ENCODE results near the gene NDC80.

NDC80 gene

DNA sequence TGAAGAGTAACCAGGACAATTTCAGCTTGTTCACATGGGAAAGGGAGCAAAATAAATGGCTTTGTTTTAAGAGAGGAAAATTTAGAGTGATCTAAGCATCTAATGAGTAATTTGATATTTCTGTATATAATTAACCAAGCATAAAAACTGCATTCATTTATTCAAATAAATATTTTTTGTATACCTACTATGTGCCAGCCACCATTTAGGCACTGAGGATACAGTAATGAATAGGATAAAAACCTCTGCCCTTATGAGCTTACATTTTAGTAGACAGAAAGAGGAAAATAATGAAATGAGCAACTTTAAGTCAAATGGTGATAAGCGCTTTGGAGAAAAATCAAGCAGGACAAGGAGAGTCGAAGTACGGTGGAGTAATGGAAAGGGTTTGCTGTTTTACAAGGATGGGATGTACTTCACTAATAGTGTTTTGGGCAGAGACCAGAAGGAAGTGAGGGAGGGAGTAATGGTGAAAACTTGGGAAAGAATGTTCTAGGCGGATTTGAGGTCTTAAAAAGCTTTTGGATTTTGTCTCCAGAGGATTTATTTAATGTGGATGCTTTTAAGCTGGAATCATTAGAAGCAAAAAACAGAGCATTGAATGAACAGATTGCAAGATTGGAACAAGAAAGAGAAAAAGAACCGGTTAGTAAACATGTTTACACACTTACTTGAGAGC lies 17.4 kb downstream of the NDC80 start:
- Histone ChIP-seq H3K4me3 (ENCODE audit: low read length) (no peak overlapping the region), H3K4me1 (ENCODE audit: insufficient read depth, low read length) (no peaks in the 10 kb centered on the region; the same call in 1 of the 2 replicates), H3K27me3 (ENCODE audit: insufficient read depth, low read length) (no peaks in the 10 kb centered on the region), H3K27ac (ENCODE audit: low read depth, low read length) (no peak overlapping the region), H3K9ac (ENCODE audit: low read depth, low read length) (no peak overlapping the region), H3K9me3 (ENCODE audit: insufficient read depth, low read depth, low read length) (no peaks in the 10 kb centered on the region), H3K36me3 (ENCODE audit: insufficient read depth, low read length) (peaks cover 97% of the 10 kb centered on the region)
- WGBS, result 94% methylated on average over 5 of the region's 5 CpGs

DNA sequence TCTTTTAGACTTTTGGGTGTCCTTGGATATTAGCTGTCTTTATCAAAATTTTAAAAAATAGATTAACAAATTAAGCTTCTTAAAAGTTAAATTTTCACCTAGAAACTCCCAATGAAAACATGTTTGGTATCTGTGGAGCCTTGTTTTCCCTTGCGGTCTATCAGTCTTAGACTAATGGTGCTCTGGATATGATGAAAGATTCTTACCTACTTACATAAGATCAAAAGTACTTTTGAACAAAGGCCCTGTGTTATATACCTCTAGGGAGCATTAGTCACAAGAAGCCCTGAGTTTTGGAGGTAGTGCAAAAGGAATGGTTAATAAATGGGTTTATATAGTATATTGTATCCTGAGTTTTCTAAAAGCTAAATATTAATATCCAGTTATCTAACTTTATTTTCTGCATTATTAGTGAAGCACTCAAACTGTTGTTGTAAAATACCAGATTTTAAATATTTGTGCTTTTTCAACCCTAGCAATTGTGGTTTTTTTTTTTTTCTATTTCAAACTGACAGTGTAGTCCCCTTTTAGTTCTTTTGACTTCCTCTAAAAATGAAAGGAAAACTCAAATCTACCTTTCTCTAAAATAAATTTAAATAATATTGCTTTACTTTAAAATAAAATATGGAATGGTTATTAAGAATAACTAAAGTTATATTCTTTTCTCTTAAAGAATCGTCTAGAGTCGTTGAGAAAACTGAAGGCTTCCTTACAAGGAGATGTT lies 18.1 kb downstream of the NDC80 start:
- Histone ChIP-seq H3K4me1 (ENCODE audit: insufficient read depth, low read length) (no peaks in the 10 kb centered on the region; the same call in 1 of the 2 replicates), H3K4me3 (ENCODE audit: low read length) (no peak overlapping the region), H3K27ac (ENCODE audit: low read depth, low read length) (no peak overlapping the region), H3K36me3 (ENCODE audit: insufficient read depth, low read length) (peaks cover 99% of the 10 kb centered on the region), H3K9ac (ENCODE audit: low read depth, low read length) (no peak overlapping the region), H3K9me3 (ENCODE audit: insufficient read depth, low read depth, low read length) (no peaks in the 10 kb centered on the region), H3K27me3 (ENCODE audit: insufficient read depth, low read length) (no peaks in the 10 kb centered on the region)
- 94% methylated on average over 2 of the region's 3 CpGs for WGBS

DNA sequence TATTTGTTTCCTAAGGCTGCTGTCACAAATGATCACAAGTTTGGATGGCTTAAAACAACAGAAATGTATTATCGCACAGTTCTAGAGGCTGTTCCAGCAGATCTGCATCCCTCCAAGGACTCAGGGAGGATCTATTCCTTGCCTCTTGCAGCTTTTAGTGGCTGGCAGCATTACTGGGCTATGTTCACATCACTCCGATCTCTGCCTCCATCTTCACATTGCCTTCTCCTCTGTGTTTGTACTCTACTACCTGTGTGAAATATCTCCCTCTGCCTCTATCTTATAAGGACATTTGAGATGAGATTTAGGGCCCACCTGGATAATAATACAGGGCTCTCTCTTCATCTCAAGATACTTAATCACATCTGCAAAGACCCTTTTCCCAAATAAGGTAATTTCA lies 18.9 kb downstream of the NDC80 start:
- no peaks in the 10 kb centered on the region for H3K27me3 ChIP-seq (ENCODE audit: insufficient read depth, low read length)
- H3K9ac ChIP-seq (ENCODE audit: low read depth, low read length), result no peak overlapping the region
- H3K4me1 ChIP-seq (ENCODE audit: insufficient read depth, low read length), result no peaks in the 10 kb centered on the region; the same call in 1 of the 2 replicates
- WGBS, result 98% methylated on average over 2 of the region's 2 CpGs
- H3K9me3 ChIP-seq (ENCODE audit: insufficient read depth, low read depth, low read length), result no peaks in the 10 kb centered on the region
- peaks cover 99% of the 10 kb centered on the region for H3K36me3 ChIP-seq (ENCODE audit: insufficient read depth, low read length)
- H3K27ac ChIP-seq (ENCODE audit: low read depth, low read length), result no peak overlapping the region
- no peak overlapping the region for H3K4me3 ChIP-seq (ENCODE audit: low read length)

DNA sequence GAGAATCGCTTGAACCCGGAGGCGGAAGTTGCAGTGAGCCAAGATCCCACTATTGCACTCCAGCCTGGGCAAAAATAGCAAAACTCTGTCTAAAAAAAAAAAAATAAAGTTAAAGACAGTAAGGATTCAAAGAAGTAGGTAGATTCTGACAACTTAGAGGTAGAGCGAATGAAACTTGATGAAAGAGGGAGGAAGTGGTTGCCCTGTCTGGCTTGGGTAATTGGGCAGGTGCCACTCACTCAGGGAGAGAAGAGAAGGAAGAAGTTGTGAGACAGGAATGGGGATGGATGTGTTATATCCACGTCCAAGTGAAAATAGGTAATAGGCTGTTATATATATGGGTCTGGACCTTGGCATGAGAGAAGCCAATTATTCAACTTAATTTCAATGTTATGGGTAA lies 26.3 kb downstream of the NDC80 start:
- no peak overlapping the region for H3K4me3 ChIP-seq (ENCODE audit: low read length)
- H3K27me3 ChIP-seq (ENCODE audit: insufficient read depth, low read length), result no peaks in the 10 kb centered on the region
- no peak overlapping the region for H3K9ac ChIP-seq (ENCODE audit: low read depth, low read length)
- peaks cover 88% of the 10 kb centered on the region for H3K36me3 ChIP-seq (ENCODE audit: insufficient read depth, low read length)
- WGBS, result 96% methylated on average over 5 of the region's 5 CpGs
- H3K9me3 ChIP-seq (ENCODE audit: insufficient read depth, low read depth, low read length), result 0 out of 2 replicates have a peak, but pooled peaks cover 4% of the 10 kb centered on the region
- H3K27ac ChIP-seq (ENCODE audit: low read depth, low read length), result no peak overlapping the region
- no peaks in the 10 kb centered on the region; the same call in 1 of the 2 replicates for H3K4me1 ChIP-seq (ENCODE audit: insufficient read depth, low read length)

DNA sequence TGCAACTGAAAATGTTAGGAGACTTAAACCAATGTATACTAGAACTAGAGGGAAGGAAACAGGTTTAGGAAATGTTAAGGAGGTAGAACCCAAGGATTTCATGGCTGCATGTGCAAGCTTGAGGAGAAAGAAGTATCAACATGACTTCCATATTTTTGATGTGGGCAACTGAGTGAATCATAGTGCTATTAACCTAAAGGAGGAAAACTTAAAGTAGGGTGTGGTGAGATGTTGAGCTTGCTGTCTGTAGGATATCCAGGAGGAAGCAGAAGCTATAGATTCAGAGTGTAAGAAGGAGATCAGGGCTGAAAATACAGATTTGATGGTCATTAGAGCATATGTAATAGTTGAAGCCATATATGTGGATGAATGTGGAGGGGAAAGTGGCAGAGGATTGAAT lies 31.5 kb downstream of the NDC80 start:
- Histone ChIP-seq H3K36me3 (ENCODE audit: insufficient read depth, low read length) (peaks cover 96% of the 10 kb centered on the region), H3K4me1 (ENCODE audit: insufficient read depth, low read length) (no peaks in the 10 kb centered on the region), H3K27me3 (ENCODE audit: insufficient read depth, low read length) (no peaks in the 10 kb centered on the region), H3K4me3 (ENCODE audit: low read length) (no peak overlapping the region), H3K27ac (ENCODE audit: low read depth, low read length) (no peak overlapping the region), H3K9ac (ENCODE audit: low read depth, low read length) (no peak overlapping the region), H3K9me3 (ENCODE audit: insufficient read depth, low read depth, low read length) (no peaks in the 10 kb centered on the region)

DNA sequence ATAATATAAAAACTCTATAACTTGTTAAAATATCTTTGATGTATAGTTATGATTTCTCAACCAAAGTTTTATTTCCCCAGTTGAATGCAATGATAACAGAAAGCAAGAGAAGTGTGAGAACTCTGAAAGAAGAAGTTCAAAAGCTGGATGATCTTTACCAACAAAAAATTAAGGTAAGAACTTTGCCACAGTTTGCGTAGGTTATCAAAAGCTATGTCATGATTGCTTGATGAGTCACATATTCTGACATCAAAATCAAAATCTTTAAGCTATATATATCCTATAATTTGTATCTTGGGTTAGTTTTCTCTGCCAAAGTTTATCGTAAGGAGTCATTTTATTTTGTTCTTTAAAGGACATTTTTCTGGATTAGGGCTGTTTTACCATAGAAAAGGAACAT lies 35.0 kb downstream of the NDC80 start:
- H3K36me3 ChIP-seq (ENCODE audit: insufficient read depth, low read length), result peaks cover 96% of the 10 kb centered on the region
- no peaks in the 10 kb centered on the region for H3K27me3 ChIP-seq (ENCODE audit: insufficient read depth, low read length)
- H3K9me3 ChIP-seq (ENCODE audit: insufficient read depth, low read depth, low read length), result no peaks in the 10 kb centered on the region
- no peak overlapping the region for H3K4me3 ChIP-seq (ENCODE audit: low read length)
- no peaks in the 10 kb centered on the region for H3K4me1 ChIP-seq (ENCODE audit: insufficient read depth, low read length)
- H3K27ac ChIP-seq (ENCODE audit: low read depth, low read length), result no peak overlapping the region
- H3K9ac ChIP-seq (ENCODE audit: low read depth, low read length), result no peak overlapping the region
- 100% methylated on average over 1 of the region's 2 CpGs for WGBS

DNA sequence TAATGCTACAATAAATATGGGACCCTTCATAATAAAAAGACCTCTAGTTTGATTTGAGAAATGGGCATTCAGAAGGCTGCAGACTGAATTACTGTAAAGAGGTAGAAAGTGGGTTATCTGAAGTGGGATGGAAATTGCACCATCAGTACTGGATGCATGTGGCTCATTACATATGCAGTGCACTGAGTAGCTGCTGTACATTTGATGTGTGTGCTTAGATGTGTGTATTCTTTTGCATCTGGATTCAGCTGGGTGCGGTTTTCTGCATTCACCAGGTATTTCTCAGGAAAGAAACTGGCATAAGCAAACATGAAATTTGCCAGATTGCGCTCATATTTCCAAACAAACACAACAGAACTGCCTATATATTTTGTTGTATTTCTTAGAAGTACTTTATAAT lies 38.2 kb downstream of the NDC80 start:
- no peaks in the 10 kb centered on the region for H3K27me3 ChIP-seq (ENCODE audit: insufficient read depth, low read length)
- no peak overlapping the region for H3K9ac ChIP-seq (ENCODE audit: low read depth, low read length)
- no peak overlapping the region for H3K27ac ChIP-seq (ENCODE audit: low read depth, low read length)
- H3K4me3 ChIP-seq (ENCODE audit: low read length), result no peak overlapping the region
- 86% methylated on average over 1 of the region's 2 CpGs for WGBS
- H3K9me3 ChIP-seq (ENCODE audit: insufficient read depth, low read depth, low read length), result no peaks in the 10 kb centered on the region
- no peaks in the 10 kb centered on the region for H3K4me1 ChIP-seq (ENCODE audit: insufficient read depth, low read length)
- peaks cover 93% of the 10 kb centered on the region for H3K36me3 ChIP-seq (ENCODE audit: insufficient read depth, low read length)

DNA sequence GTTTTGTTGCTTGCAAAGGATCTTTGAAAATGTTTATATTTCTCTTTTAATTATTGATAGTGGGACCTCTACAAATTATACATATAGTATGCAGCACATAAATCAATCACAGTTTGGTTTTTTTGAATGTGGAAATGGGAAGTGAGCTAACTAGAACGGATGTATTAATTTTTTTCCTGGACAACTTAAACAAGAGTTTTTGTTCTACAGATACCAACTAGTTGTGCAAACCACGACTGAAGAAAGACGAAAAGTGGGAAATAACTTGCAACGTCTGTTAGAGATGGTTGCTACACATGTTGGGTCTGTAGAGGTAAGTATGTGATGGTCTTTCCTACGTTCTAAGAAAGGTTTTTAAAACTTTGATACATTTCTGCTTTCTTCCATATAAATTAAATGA lies 39.2 kb downstream of the NDC80 start:
- Histone ChIP-seq H3K4me3 (ENCODE audit: low read length) (no peak overlapping the region), H3K4me1 (ENCODE audit: insufficient read depth, low read length) (no peaks in the 10 kb centered on the region), H3K9ac (ENCODE audit: low read depth, low read length) (no peak overlapping the region), H3K9me3 (ENCODE audit: insufficient read depth, low read depth, low read length) (no peaks in the 10 kb centered on the region), H3K27me3 (ENCODE audit: insufficient read depth, low read length) (no peaks in the 10 kb centered on the region), H3K36me3 (ENCODE audit: insufficient read depth, low read length) (peaks cover 93% of the 10 kb centered on the region), H3K27ac (ENCODE audit: low read depth, low read length) (no peak overlapping the region)
- over 99% methylated on average over 4 of the region's 5 CpGs for WGBS

DNA sequence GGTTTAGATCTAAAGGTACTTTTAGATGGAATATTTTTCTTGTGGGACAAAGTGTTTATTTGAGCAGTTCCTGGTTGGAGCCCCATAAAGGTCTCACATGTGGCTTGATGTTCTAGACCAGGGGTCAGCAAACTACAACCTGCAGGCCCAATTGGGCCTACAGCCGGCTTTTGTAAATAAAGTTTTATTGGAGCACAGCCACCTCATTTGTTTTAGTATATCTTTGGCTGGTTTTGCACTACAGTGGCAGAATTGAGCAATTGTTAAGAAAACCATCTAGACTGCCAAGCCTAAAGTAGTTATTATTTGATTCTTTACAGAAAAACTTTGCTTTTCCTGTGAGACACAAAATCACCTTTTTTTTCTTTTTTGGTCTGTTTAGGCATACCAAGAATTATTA lies 41.6 kb downstream of the NDC80 start:
- no peak overlapping the region for H3K4me3 ChIP-seq (ENCODE audit: low read length)
- peaks cover 92% of the 10 kb centered on the region for H3K36me3 ChIP-seq (ENCODE audit: insufficient read depth, low read length)
- no peaks in the 10 kb centered on the region for H3K9me3 ChIP-seq (ENCODE audit: insufficient read depth, low read depth, low read length)
- H3K9ac ChIP-seq (ENCODE audit: low read depth, low read length), result no peak overlapping the region
- 97% methylated on average over 1 of the region's 1 CpG for WGBS
- no peaks in the 10 kb centered on the region for H3K4me1 ChIP-seq (ENCODE audit: insufficient read depth, low read length)
- no peak overlapping the region for H3K27ac ChIP-seq (ENCODE audit: low read depth, low read length)
- H3K27me3 ChIP-seq (ENCODE audit: insufficient read depth, low read length), result no peaks in the 10 kb centered on the region

DNA sequence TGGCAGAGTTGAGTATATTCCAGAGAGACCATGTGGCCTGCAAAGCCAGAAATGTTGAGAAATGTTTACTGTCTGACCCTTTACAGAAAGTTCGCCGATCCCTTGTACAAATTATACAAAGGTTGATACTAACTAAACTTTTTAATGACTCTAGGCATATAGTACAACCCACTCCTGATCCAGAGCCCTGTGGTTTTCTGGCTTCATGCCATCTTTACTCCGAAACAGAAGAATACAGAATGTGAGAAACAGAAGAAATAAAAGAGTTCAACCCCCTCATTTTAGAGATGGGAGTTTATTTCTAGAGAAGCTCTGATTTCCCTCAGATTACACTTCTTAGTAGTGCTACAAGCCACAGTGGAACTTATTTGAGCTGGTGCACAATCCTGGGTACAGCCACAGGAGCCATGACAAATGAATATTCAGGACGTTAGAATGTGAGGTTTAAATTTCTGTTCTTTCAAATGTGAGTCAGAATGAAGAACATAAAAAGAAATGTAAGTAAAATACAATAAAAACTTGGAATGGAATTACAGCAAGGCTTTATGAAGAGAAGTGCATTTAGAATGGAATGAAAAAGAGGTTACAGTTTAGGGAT lies 46.1 kb downstream of the NDC80 start:
- H3K36me3 ChIP-seq (ENCODE audit: insufficient read depth, low read length), result peaks cover 50% of the 10 kb centered on the region
- H3K9me3 ChIP-seq (ENCODE audit: insufficient read depth, low read depth, low read length), result no peaks in the 10 kb centered on the region
- H3K9ac ChIP-seq (ENCODE audit: low read depth, low read length), result no peak overlapping the region
- H3K4me1 ChIP-seq (ENCODE audit: insufficient read depth, low read length), result no peaks in the 10 kb centered on the region
- no peak overlapping the region for H3K27ac ChIP-seq (ENCODE audit: low read depth, low read length)
- no peaks in the 10 kb centered on the region for H3K27me3 ChIP-seq (ENCODE audit: insufficient read depth, low read length)
- H3K4me3 ChIP-seq (ENCODE audit: low read length), result no peak overlapping the region
- 92% methylated on average over 4 of the region's 4 CpGs for WGBS

DNA sequence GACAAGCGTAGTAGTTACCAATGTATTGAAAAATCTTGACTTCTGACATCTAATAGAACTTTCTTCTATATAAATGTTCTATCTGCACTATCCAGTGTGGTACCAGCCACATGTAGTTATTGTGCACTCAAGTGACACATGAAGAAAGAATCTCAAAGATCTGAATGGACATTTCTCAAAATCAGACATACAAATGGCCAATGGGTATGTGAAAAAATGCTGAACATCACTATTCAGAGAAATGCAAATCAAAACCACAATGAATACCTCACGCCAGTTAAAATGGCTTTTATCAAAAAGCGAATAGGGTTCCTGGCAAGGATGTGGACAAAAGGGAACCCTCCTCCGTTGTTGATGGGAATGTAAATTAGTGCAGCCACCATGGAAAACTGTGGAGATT lies 46.7 kb downstream of the NDC80 start:
- Histone ChIP-seq H3K27ac (ENCODE audit: low read depth, low read length) (no peak overlapping the region), H3K4me3 (ENCODE audit: low read length) (no peak overlapping the region), H3K4me1 (ENCODE audit: insufficient read depth, low read length) (no peaks in the 10 kb centered on the region), H3K36me3 (ENCODE audit: insufficient read depth, low read length) (peaks cover 45% of the 10 kb centered on the region), H3K9me3 (ENCODE audit: insufficient read depth, low read depth, low read length) (no peaks in the 10 kb centered on the region), H3K27me3 (ENCODE audit: insufficient read depth, low read length) (no peaks in the 10 kb centered on the region), H3K9ac (ENCODE audit: low read depth, low read length) (no peak overlapping the region)
- 100% methylated on average over 2 of the region's 4 CpGs for WGBS

Measured in HUES64 (cell line).